SK-N-SH treated with all-trans-retinoic acid at 6 μM for 48 hours (cell line): ENCODE measurements around the gene ELMO1.

Source experiments
- ATAC-seq: fragments of 200-7000 bp; cut with Tn5 transposase; 3 replicates; pipeline ENCODE4 v1.9.1; 2020; ENCODE audit warnings: mild to moderate bottlenecking, moderate library complexity
- ARNTL ChIP-seq: fragments of 450-650 bp; formaldehyde crosslinking; IDR thresholded peaks from 2 replicates; pipeline ENCODE4 v1.5.0; 2020; ENCODE audit warnings: low read depth, mild to moderate bottlenecking, moderate library complexity, borderline replicate concordance
- BACH2 ChIP-seq: fragments of 250-450 bp; sonication (Bioruptor Pico); IDR thresholded peaks from 2 replicates; pipeline ENCODE4 v1.9.0; 2021; ENCODE audit warnings: mild to moderate bottlenecking, borderline replicate concordance
- ESRRG ChIP-seq: fragments of 250-450 bp; sonication (Bioruptor Pico); IDR thresholded peaks from 2 replicates; pipeline ENCODE4 v1.6.1; 2021; ENCODE audit warnings: mild to moderate bottlenecking
- ISL1 ChIP-seq: fragments of 250-450 bp; sonication (Bioruptor Pico); IDR thresholded peaks from 2 replicates; pipeline ENCODE4 v2.1.2; 2022; ENCODE audit warnings: mild to moderate bottlenecking, moderate library complexity
- PPARA ChIP-seq: fragments of 250-450 bp; sonication (Bioruptor Pico); IDR thresholded peaks from 2 replicates; pipeline ENCODE4 v1.5.0; 2020; ENCODE audit warnings: mild to moderate bottlenecking, borderline replicate concordance
- RARB ChIP-seq: fragments of 250-450 bp; sonication (Bioruptor Pico); IDR thresholded peaks from 2 replicates; pipeline ENCODE4 v1.8.0; 2021; ENCODE audit warnings: mild to moderate bottlenecking, moderate library complexity
- SNAI2 ChIP-seq: fragments of 250-450 bp; sonication (Bioruptor Pico); IDR thresholded peaks from 2 replicates; pipeline ENCODE4 v1.5.0; 2020; ENCODE audit warnings: mild to moderate bottlenecking, moderate library complexity
- TCF4 ChIP-seq: fragments of 250-450 bp; sonication (Bioruptor Pico); IDR thresholded peaks from 2 replicates; pipeline ENCODE4 v1.8.0; 2021; ENCODE audit warnings: mild to moderate bottlenecking, moderate library complexity, borderline replicate concordance
- TOX ChIP-seq: fragments of 250-450 bp; sonication (Bioruptor Pico); IDR thresholded peaks from 2 replicates; pipeline ENCODE4 v1.8.0; 2021; ENCODE audit warnings: mild to moderate bottlenecking, moderate library complexity, borderline replicate concordance
- ZC3H10 ChIP-seq: fragments of 250-450 bp; sonication (Bioruptor Pico); IDR thresholded peaks from 2 replicates; pipeline ENCODE4 v1.5.1; 2021; ENCODE audit warnings: mild to moderate bottlenecking, moderate library complexity
- ZNF565 ChIP-seq: fragments of 450-650 bp; formaldehyde crosslinking; conservative IDR thresholded peaks from 2 replicates; pipeline ENCODE4 v1.5.0; 2020; ENCODE audit warnings: low read depth, mild to moderate bottlenecking, moderate library complexity
- ZNF70 ChIP-seq: fragments of 450-650 bp; formaldehyde crosslinking; IDR thresholded peaks from 2 replicates; pipeline ENCODE4 v1.5.0; 2020; ENCODE audit warnings: mild to moderate bottlenecking, moderate library complexity
- ZNF8 ChIP-seq: fragments of 450-650 bp; formaldehyde crosslinking; IDR thresholded peaks from 2 replicates; pipeline ENCODE4 v1.5.0; 2020; ENCODE audit warnings: mild to moderate bottlenecking, moderate library complexity
- TF ChIP-seq, protein P1 (sequence below): fragments of 250-450 bp; sonication (Bioruptor Pico); IDR thresholded peaks from 2 replicates; pipeline ENCODE4 v1.5.1; 2020; ENCODE audit warnings: low read depth, mild to moderate bottlenecking, moderate library complexity
- TF ChIP-seq, protein P2 (sequence below): fragments of 250-450 bp; sonication (Bioruptor Pico); IDR thresholded peaks from 2 replicates; pipeline ENCODE4 v1.5.0; 2020; ENCODE audit warnings: mild to moderate bottlenecking, moderate library complexity
- TF ChIP-seq, protein P3 (sequence below): fragments of 250-450 bp; sonication (Bioruptor Pico); IDR thresholded peaks from 2 replicates; pipeline ENCODE4 v1.8.0; 2021; ENCODE audit warnings: low read depth, mild to moderate bottlenecking, moderate library complexity, borderline replicate concordance
- TF ChIP-seq, protein P4 (sequence below): fragments of 250-450 bp; sonication (Bioruptor Pico); IDR thresholded peaks from 2 replicates; pipeline ENCODE4 v1.5.1; 2021; ENCODE audit warnings: mild to moderate bottlenecking, moderate library complexity
- TF ChIP-seq, protein P5 (sequence below): fragments of 250-450 bp; sonication (Bioruptor Pico); IDR thresholded peaks from 2 replicates; pipeline ENCODE4 v1.8.0; 2020; ENCODE audit warnings: mild to moderate bottlenecking, moderate library complexity, borderline replicate concordance

Gene ELMO1

DNA sequence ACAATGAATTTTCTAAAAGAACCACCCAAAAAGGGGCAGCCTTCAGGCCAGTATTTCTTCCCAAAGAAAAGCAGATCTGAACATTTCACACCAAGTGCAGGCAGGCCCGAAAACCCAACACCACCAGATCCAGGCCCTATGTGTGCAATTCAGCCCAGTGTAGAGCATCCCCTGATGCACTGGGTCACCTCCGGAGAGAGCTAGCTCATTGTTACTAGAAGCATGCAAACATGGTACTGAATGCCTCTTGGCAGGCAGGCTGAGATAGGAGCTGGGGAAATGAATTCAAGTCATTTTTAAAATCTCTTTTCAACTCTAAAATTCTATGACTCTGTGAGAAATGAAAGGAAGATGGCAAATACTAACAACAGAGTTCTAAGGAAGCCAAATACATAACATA is 174.8 kb downstream of the ELMO1 start:
- no peak for ATAC-seq
- TF ChIP-seq ISL1 (CRISPR knock-in tag): no peak
- TF ChIP-seq, protein P1, sequence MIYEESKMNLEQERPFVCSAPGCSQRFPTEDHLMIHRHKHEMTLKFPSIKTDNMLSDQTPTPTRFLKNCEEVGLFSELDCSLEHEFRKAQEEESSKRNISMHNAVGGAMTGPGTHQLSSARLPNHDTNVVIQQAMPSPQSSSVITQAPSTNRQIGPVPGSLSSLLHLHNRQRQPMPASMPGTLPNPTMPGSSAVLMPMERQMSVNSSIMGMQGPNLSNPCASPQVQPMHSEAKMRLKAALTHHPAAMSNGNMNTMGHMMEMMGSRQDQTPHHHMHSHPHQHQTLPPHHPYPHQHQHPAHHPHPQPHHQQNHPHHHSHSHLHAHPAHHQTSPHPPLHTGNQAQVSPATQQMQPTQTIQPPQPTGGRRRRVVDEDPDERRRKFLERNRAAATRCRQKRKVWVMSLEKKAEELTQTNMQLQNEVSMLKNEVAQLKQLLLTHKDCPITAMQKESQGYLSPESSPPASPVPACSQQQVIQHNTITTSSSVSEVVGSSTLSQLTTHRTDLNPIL (CRISPR knock-in tag): no peak

DNA sequence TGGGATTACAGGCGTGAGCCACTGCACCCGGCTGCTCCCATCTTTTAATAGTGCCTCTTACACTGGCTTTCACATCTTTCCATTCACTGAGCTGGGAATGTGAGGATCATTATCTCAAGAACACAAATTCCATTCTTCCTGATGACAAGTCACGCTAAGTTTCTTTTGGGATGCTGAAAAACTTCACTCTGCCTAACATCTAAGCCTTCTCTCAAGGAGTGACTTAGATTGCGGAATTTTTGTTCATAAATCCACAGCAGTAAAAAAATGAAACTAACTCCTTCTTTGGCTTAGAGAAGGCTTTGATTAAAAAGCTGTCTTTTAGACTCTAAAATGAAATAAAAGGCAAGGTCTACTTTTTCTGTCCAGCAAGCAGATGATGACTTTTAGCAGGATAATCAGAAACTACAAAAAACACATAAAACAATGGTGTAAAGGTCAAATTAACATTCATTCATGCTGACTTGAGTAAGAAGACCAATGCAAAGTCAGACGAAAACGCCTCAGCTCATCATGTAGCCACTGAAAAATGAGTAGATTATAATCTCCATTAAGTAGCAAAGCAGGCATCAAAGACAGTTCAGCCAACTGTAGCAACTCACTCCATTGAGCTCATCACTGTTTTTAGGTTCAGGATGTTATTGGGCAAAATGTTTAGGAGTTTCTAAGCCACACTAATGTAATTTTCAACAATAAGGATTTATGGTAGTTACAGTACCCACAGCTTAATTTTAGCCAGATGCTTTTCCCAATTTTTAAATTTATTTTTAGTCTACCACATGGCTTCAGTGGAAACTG is 178.8 kb downstream of the ELMO1 start:
- no peak for ATAC-seq
- TF ChIP-seq SNAI2 (0 out of 2 replicates have a peak, but pooled peaks have one; percentile 10), ARNTL (no peak)
- TF ChIP-seq, protein P2, sequence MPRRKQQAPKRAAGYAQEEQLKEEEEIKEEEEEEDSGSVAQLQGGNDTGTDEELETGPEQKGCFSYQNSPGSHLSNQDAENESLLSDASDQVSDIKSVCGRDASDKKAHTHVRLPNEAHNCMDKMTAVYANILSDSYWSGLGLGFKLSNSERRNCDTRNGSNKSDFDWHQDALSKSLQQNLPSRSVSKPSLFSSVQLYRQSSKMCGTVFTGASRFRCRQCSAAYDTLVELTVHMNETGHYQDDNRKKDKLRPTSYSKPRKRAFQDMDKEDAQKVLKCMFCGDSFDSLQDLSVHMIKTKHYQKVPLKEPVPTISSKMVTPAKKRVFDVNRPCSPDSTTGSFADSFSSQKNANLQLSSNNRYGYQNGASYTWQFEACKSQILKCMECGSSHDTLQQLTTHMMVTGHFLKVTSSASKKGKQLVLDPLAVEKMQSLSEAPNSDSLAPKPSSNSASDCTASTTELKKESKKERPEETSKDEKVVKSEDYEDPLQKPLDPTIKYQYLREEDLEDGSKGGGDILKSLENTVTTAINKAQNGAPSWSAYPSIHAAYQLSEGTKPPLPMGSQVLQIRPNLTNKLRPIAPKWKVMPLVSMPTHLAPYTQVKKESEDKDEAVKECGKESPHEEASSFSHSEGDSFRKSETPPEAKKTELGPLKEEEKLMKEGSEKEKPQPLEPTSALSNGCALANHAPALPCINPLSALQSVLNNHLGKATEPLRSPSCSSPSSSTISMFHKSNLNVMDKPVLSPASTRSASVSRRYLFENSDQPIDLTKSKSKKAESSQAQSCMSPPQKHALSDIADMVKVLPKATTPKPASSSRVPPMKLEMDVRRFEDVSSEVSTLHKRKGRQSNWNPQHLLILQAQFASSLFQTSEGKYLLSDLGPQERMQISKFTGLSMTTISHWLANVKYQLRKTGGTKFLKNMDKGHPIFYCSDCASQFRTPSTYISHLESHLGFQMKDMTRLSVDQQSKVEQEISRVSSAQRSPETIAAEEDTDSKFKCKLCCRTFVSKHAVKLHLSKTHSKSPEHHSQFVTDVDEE (CRISPR knock-in tag): 0 out of 2 replicates have a peak, but pooled peaks have one; percentile 12

DNA sequence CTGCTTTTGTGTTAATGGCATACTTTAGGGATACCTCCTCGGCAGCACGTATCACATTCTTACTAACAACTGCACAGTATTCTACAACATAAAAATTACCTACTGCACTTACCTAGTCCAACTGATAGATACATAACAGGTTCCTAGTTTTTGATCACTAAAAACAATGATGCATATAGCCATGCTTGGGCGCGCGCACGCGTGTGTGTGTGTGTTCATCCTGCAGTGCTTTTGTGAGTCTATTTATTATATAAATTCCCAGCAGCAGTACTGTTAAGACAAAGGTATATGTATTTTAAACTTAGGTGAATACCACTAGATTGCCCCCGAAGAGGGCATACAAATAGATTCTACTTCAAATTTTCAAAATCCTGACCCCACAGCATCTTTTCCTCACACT is 181.4 kb downstream of the ELMO1 start:
- no peak for TF ChIP-seq ARNTL
- TF ChIP-seq RARB (CRISPR knock-in tag): no peak
- TF ChIP-seq, protein P3, sequence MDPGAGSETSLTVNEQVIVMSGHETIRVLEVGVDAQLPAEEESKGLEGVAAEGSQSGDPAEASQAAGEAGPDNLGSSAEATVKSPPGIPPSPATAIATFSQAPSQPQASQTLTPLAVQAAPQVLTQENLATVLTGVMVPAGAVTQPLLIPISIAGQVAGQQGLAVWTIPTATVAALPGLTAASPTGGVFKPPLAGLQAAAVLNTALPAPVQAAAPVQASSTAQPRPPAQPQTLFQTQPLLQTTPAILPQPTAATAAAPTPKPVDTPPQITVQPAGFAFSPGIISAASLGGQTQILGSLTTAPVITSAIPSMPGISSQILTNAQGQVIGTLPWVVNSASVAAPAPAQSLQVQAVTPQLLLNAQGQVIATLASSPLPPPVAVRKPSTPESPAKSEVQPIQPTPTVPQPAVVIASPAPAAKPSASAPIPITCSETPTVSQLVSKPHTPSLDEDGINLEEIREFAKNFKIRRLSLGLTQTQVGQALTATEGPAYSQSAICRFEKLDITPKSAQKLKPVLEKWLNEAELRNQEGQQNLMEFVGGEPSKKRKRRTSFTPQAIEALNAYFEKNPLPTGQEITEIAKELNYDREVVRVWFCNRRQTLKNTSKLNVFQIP (CRISPR knock-in tag): no peak
- TF ChIP-seq TCF4 (CRISPR knock-in tag): no peak
- TF ChIP-seq BACH2 (CRISPR knock-in tag): no peak
- TF ChIP-seq, protein P2 (CRISPR knock-in tag): no peak
- no peak for TF ChIP-seq ZNF565 (CRISPR knock-in tag)
- TF ChIP-seq ZNF8 (CRISPR knock-in tag): no peak
- TF ChIP-seq TOX (CRISPR knock-in tag): no peak
- no peak for TF ChIP-seq PPARA (CRISPR knock-in tag)
- TF ChIP-seq ZC3H10 (CRISPR knock-in tag): no peak
- TF ChIP-seq, protein P4, sequence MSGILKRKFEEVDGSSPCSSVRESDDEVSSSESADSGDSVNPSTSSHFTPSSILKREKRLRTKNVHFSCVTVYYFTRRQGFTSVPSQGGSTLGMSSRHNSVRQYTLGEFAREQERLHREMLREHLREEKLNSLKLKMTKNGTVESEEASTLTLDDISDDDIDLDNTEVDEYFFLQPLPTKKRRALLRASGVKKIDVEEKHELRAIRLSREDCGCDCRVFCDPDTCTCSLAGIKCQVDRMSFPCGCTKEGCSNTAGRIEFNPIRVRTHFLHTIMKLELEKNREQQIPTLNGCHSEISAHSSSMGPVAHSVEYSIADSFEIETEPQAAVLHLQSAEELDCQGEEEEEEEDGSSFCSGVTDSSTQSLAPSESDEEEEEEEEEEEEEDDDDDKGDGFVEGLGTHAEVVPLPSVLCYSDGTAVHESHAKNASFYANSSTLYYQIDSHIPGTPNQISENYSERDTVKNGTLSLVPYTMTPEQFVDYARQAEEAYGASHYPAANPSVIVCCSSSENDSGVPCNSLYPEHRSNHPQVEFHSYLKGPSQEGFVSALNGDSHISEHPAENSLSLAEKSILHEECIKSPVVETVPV (CRISPR knock-in tag): no peak
- no peak for TF ChIP-seq ZNF70 (CRISPR knock-in tag)
- no peak for TF ChIP-seq SNAI2
- TF ChIP-seq, all 23 proteins: peak for 0
- ATAC-seq: no peak

DNA sequence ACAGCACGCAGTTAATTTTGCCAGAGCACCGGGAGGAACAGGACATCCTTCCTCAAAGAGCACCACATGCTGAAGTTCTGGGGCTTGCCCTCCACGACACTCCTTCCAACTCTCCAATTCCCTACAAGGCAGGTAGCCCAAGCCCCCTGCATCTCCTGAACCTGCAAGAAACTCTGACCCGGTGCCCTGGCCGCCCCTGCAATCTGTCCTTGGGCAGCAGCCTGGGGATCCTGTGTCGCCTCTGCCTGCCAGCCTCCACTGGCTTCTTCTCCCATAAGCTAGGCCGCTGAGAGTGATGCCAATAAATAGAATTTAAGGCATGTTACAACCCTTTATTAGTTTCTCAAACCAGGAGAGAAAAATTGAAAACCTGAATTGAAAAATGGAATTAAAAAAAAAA is 182.8 kb downstream of the ELMO1 start:
- ATAC-seq: no peak
- TF ChIP-seq, protein P2 (CRISPR knock-in tag): no peak
- TF ChIP-seq, protein P4 (CRISPR knock-in tag): no peak
- TF ChIP-seq ESRRG: no peak
- TF ChIP-seq, protein P5, sequence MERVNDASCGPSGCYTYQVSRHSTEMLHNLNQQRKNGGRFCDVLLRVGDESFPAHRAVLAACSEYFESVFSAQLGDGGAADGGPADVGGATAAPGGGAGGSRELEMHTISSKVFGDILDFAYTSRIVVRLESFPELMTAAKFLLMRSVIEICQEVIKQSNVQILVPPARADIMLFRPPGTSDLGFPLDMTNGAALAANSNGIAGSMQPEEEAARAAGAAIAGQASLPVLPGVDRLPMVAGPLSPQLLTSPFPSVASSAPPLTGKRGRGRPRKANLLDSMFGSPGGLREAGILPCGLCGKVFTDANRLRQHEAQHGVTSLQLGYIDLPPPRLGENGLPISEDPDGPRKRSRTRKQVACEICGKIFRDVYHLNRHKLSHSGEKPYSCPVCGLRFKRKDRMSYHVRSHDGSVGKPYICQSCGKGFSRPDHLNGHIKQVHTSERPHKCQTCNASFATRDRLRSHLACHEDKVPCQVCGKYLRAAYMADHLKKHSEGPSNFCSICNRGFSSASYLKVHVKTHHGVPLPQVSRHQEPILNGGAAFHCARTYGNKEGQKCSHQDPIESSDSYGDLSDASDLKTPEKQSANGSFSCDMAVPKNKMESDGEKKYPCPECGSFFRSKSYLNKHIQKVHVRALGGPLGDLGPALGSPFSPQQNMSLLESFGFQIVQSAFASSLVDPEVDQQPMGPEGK (CRISPR knock-in tag): no peak
